Hepatocyte (in vitro differentiated cells): ENCODE results near the gene FCHO2. TPM values are rescaled to one million over a fixed set of nuclear protein-coding genes. Genes with fewer than 3 reads are reported as not detected.

Source experiments
- DNase-seq: peaks from one replicate; pipeline ENCODE4 v3.0.0-alpha.2; 2016; ENCODE audit warnings: low spot score
- H2AFZ ChIP-seq: fragments of 200-600 bp; sonication (generic); 2 replicates; pipeline ENCODE4 v1.6.0; 2016; ENCODE audit warnings: antibody characterized with exemption, mild to moderate bottlenecking
- H3K27ac ChIP-seq: fragments of 200-600 bp; sonication (generic); 2 replicates; pipeline ENCODE4 v1.5.1; 2016; ENCODE audit warnings: mild to moderate bottlenecking
- H3K27me3 ChIP-seq: fragments of 200-600 bp; sonication (generic); 2 replicates; pipeline ENCODE4 v1.6.1; 2016
- H3K36me3 ChIP-seq: fragments of 200-600 bp; sonication (generic); replicated peaks from 2 replicates; pipeline ENCODE4 v1.5.1; 2016; ENCODE audit warnings: low read depth; ENCODE audit not compliant: insufficient read depth
- H3K4me1 ChIP-seq: fragments of 200-600 bp; sonication (generic); 2 replicates; pipeline ENCODE4 v1.5.1; 2016; ENCODE audit warnings: mild to moderate bottlenecking, moderate library complexity; ENCODE audit not compliant: insufficient read depth
- H3K4me2 ChIP-seq: fragments of 200-600 bp; sonication (generic); 2 replicates; pipeline ENCODE4 v1.6.0; 2016
- H3K4me3 ChIP-seq: fragments of 200-600 bp; sonication (generic); 2 replicates; pipeline ENCODE4 v1.5.1; 2016; ENCODE audit warnings: mild to moderate bottlenecking
- H3K79me2 ChIP-seq: fragments of 200-600 bp; sonication (generic); 2 replicates; pipeline ENCODE4 v1.6.0; 2017; ENCODE audit warnings: mild to moderate bottlenecking
- H3K9me2 ChIP-seq: fragments of 200-600 bp; sonication (generic); replicated peaks from 2 replicates; pipeline ENCODE4 v1.6.0; 2017; ENCODE audit warnings: mild to moderate bottlenecking; ENCODE audit not compliant: insufficient read depth
- H3K9me3 ChIP-seq: fragments of 200-600 bp; sonication (generic); 2 replicates; pipeline ENCODE4 v1.5.1; 2016; ENCODE audit warnings: low read depth, mild to moderate bottlenecking
- H4K20me1 ChIP-seq: fragments of 200-600 bp; sonication (generic); 2 replicates; pipeline ENCODE4 v1.6.0; 2016; ENCODE audit warnings: mild to moderate bottlenecking; ENCODE audit not compliant: insufficient read depth, poor library complexity, severe bottlenecking
- EZH2 ChIP-seq: fragments of 200-600 bp; sonication (generic); IDR thresholded peaks from 2 replicates; pipeline ENCODE4 v1.6.1; 2016; ENCODE audit warnings: antibody characterized with exemption, mild to moderate bottlenecking, borderline replicate concordance
- EZH2phosphoT487 ChIP-seq: fragments of 200-600 bp; sonication (generic); IDR thresholded peaks from one replicate; pipeline ENCODE4 v1.6.1; 2018; ENCODE audit warnings: antibody characterized with exemption, mild to moderate bottlenecking, low read depth, moderate library complexity; ENCODE audit not compliant: unreplicated experiment, severe bottlenecking
- WGBS: methylation state at CpG from one replicate; pipeline ENCODE4 v1.1.6; 2016; ENCODE audit warnings: low lambda C conversion rate; ENCODE audit errors: missing lambda C conversion rate; 5-methylcytosine and 5-hydroxymethylcytosine counted together
- polyA plus RNA-seq: library from polyadenylated mRNA; unstranded; fragments of >200 nt; fragmentation: Nextera tagmentation; extraction: Ambion mirVana; gene quantifications from 2 replicates; pipeline ENCODE4 v1.2.1, GENCODE V29; 2016
- total RNA-seq: library from RNA; depleted of rRNA; stranded (reverse); fragments of >200 nt; gene quantifications from 2 replicates; pipeline ENCODE4 v1.2.3, GENCODE V29; 2014
- TF ChIP-seq, protein P1 (sequence below): fragments of 200-600 bp; sonication (generic); IDR thresholded peaks from 2 replicates; pipeline ENCODE4 v1.5.1; 2016; ENCODE audit warnings: antibody characterized with exemption, mild to moderate bottlenecking; ENCODE audit not compliant: poor library complexity

Gene FCHO2
- total and polyA plus RNA-seq, 2 experiments from 2014 or later, result 6.3 to 17.1 TPM

GRCh38 chr5:72947498-72947897 is 8.3 kb upstream of the FCHO2 start:
- DNase-seq, result no peak
- TF ChIP-seq, protein P1, sequence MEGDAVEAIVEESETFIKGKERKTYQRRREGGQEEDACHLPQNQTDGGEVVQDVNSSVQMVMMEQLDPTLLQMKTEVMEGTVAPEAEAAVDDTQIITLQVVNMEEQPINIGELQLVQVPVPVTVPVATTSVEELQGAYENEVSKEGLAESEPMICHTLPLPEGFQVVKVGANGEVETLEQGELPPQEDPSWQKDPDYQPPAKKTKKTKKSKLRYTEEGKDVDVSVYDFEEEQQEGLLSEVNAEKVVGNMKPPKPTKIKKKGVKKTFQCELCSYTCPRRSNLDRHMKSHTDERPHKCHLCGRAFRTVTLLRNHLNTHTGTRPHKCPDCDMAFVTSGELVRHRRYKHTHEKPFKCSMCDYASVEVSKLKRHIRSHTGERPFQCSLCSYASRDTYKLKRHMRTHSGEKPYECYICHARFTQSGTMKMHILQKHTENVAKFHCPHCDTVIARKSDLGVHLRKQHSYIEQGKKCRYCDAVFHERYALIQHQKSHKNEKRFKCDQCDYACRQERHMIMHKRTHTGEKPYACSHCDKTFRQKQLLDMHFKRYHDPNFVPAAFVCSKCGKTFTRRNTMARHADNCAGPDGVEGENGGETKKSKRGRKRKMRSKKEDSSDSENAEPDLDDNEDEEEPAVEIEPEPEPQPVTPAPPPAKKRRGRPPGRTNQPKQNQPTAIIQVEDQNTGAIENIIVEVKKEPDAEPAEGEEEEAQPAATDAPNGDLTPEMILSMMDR, result no peak
- TF ChIP-seq EZH2phosphoT487 (no peak), EZH2 (no peak)

DNA sequence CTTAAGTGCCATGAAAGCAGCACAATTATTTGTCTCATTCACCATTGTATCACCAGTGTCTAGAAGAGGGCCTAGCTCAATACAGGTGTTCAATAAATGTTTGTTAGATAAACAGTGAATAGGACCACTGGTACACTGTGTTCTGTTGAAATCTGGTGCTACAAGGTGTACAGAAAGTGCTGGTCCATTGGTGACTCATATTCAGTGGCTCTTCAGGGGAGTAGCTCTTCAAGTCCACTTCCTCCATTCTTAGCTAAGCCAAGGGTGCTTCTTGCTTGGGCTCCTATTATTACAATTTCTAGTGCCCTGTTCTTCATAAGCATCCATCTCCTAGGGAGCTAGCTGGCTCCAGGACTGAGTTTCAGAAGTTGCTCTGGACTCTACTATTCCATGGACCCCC is 6.4 kb upstream of the FCHO2 start:
- TF ChIP-seq EZH2 (no peak), EZH2phosphoT487 (no peak)
- H3K27ac ChIP-seq, result no peak overlapping the region

More at GRCh38 chr5:72947498-72947897, 8.3 kb upstream of the FCHO2 start:
- Histone ChIP-seq H3K9me2 (no peaks in the 10 kb centered on the region), H2AFZ (no peak overlapping the region), H3K4me1 (no peaks in the 10 kb centered on the region), H3K79me2 (no peaks in the 10 kb centered on the region), H3K9me3 (no peaks in the 10 kb centered on the region), H3K27me3 (no peaks in the 10 kb centered on the region), H4K20me1 (no peaks in the 10 kb centered on the region), H3K27ac (no peak overlapping the region), H3K36me3 (no peaks in the 10 kb centered on the region), H3K4me3 (no peak overlapping the region), H3K4me2 (no peak overlapping the region)

DNA sequence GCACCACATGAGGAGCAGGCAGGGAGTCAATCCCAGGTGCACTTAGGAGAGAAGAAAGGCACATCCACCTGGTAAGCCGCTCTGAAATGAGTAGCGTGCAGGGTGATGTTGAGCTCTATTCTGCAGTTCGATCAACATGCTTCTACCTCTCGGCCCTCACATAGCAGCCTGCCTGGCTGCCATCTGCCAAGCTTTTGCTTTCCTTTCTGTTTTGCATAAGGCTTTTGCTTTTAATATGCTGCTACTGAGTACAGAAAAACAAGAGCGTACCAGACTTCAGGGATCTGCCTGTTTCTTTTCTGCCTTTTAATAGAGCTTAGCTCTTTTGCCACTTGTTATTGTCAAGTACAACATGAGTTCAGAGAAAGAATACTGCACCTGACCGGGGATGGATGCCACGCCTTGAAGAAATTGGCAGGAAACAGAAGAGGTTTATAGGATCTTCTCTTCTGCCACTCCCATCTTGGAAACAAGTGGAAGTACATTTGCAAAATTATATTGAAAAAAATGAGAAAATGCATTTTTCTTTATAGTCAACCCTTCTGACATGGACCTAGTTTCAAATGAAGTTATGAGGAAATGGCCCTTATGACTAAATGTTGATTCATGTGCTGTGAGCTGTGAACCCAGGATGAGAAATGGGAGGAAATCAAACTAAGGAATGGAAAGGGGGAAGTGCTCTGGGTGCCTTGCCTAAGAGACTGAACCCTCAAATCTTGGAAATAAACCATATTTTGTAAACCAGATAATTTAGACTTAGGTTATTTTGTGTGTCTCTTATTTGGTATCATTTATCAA is 4.0 kb upstream of the FCHO2 start:
- Histone ChIP-seq H3K4me2 (no peak overlapping the region), H3K4me1 (peaks cover 4% of the 10 kb centered on the region), H3K9me2 (no peaks in the 10 kb centered on the region), H4K20me1 (no peaks in the 10 kb centered on the region), H3K36me3 (no peaks in the 10 kb centered on the region), H3K27me3 (no peaks in the 10 kb centered on the region), H2AFZ (no peak overlapping the region), H3K79me2 (peaks cover under 1% of the 10 kb centered on the region), H3K27ac (no peak overlapping the region), H3K4me3 (no peak overlapping the region), H3K9me3 (no peaks in the 10 kb centered on the region)
- no peak for DNase-seq
- TF ChIP-seq, protein P1, result no peak
- no peak for TF ChIP-seq EZH2
- no peak for TF ChIP-seq EZH2phosphoT487
- 89% methylated on average over 7 of the region's 7 CpGs for WGBS

More for the DNA sequence above, 6.4 kb upstream of the FCHO2 start:
- no peak overlapping the region for H3K4me3 ChIP-seq
- no peaks in the 10 kb centered on the region for H4K20me1 ChIP-seq
- no peak overlapping the region for H2AFZ ChIP-seq
- H3K27me3 ChIP-seq, result no peaks in the 10 kb centered on the region
- no peaks in the 10 kb centered on the region for H3K9me3 ChIP-seq
- H3K36me3 ChIP-seq, result no peaks in the 10 kb centered on the region
- H3K4me1 ChIP-seq, result no peaks in the 10 kb centered on the region
- no peak for DNase-seq
- no peaks in the 10 kb centered on the region for H3K79me2 ChIP-seq
- no peak overlapping the region for H3K4me2 ChIP-seq
- H3K9me2 ChIP-seq, result no peaks in the 10 kb centered on the region

- peaks cover 26% of the 10 kb centered on the region for H3K79me2 ChIP-seq
- no peak for DNase-seq
- no peaks in the 10 kb centered on the region for H3K36me3 ChIP-seq
- TF ChIP-seq EZH2 (no peak), EZH2phosphoT487 (no peak)
- TF ChIP-seq, protein P1, result no peak
- no peak overlapping the region for H2AFZ ChIP-seq
- no peaks in the 10 kb centered on the region for H3K9me3 ChIP-seq
- H3K4me3 ChIP-seq, result no peak overlapping the region
- no peaks in the 10 kb centered on the region for H4K20me1 ChIP-seq
- no peaks in the 10 kb centered on the region for H3K9me2 ChIP-seq
- H3K27ac ChIP-seq, result no peak overlapping the region
- no peaks in the 10 kb centered on the region for H3K27me3 ChIP-seq
- 96% methylated on average over 3 of the region's 7 CpGs for WGBS
- H3K4me2 ChIP-seq, result no peak overlapping the region
- H3K4me1 ChIP-seq, result peaks cover 4% of the 10 kb centered on the region
Observed at GRCh38 chr5:72954389-72954788, 1.5 kb upstream of the FCHO2 start.
